Choroid plexus epithelial cell (primary cell): ENCODE results near the gene STK10.
A peak's percentile ranks its signal among the peaks of the same experiment; 100 is the strongest.

Experiments used
- DNase-seq: peaks from one replicate; pipeline ENCODE4 v3.0.0-alpha.2; 2010; ENCODE audit warnings: low read depth
- H3K4me3 ChIP-seq: 2 replicates; pipeline ENCODE4 v1.5.1; 2011; ENCODE audit warnings: low read depth, mild to moderate bottlenecking, control low read depth, low read length, moderate library complexity
- TF ChIP-seq, protein P1 (sequence below): conservative IDR thresholded peaks from 2 replicates; pipeline ENCODE4 v1.5.1; 2011; ENCODE audit warnings: low read depth, mild to moderate bottlenecking, control low read depth, inconsistent platforms, low read length, moderate library complexity

Gene STK10

DNA sequence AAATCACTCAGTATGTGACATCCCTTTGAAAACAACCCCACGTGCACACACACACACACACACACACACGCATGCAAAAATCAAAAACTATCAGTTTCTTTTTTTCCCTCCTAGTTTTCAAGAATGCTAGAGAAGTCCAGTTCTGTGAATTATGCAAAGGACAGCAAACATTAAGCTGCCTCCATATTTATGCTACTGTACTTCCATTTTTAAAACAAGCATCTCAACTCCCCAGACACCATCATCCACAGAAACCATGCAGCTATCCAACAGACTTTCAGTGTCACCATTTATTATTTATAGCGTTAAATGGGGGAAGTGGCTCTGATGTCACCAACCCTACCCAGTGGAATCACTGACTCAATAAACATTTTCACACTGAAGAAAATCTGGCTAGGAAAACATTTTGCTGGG is 183.2 kb downstream of the STK10 start:
- TF ChIP-seq, protein P1, sequence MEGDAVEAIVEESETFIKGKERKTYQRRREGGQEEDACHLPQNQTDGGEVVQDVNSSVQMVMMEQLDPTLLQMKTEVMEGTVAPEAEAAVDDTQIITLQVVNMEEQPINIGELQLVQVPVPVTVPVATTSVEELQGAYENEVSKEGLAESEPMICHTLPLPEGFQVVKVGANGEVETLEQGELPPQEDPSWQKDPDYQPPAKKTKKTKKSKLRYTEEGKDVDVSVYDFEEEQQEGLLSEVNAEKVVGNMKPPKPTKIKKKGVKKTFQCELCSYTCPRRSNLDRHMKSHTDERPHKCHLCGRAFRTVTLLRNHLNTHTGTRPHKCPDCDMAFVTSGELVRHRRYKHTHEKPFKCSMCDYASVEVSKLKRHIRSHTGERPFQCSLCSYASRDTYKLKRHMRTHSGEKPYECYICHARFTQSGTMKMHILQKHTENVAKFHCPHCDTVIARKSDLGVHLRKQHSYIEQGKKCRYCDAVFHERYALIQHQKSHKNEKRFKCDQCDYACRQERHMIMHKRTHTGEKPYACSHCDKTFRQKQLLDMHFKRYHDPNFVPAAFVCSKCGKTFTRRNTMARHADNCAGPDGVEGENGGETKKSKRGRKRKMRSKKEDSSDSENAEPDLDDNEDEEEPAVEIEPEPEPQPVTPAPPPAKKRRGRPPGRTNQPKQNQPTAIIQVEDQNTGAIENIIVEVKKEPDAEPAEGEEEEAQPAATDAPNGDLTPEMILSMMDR, result no peak
- no peak for DNase-seq
- peak overlapping the region; percentile 85 for H3K4me3 ChIP-seq

DNA sequence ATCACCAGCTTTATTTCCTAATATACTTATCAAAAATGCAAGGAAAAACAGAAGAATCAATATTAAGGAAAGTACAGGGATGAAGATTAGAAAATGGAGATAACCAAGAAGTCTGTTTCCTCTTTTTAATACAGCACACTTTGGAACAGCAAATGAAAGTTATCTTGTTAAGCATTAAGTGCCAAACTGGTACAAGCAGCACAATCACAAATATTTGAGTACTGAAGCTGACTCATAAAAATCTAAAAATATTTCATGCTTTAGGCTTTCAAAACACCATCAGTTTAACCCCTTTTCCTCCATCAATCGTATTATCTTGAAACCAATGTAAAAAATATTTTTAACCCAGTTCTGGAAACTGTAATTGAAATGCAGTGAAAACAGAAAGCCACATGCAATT is 184.3 kb downstream of the STK10 start:
- peak; percentile 52 for DNase-seq
- TF ChIP-seq, protein P1, result no peak
- H3K4me3 ChIP-seq, result no peak overlapping the region

DNA sequence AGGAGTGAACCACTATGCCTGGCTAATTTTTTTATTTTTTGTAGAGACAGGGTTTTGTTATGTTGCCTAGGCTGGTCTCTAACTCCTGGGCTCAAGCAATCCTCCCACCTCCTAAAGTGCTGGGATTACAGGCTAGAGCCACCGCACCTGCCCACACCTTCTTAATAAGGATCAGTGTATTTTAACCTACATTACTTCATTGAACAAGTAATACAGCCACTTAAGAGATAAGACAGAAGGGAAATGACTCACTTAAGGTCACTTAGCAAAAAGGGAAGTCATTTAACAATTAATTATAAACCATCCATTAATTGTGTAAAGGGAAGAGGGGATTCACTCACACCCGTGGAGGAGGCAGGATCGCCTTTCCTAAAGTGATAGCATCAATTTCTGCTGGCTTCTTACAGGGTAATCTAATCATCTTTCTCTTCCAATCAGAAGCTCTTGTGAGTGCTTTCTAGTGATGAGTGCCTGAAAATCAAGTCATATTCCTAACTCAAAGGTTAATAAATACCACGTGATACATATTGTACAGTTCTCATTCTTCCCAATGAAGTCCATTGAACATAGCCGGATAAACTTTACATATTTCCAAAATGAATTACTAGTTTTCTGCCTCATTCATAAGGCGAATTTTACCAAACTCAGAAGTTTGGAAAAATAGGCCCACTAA is 185.0 kb downstream of the STK10 start:
- TF ChIP-seq, protein P1, result no peak
- H3K4me3 ChIP-seq, result no peak overlapping the region
- DNase-seq, result no peak

DNA sequence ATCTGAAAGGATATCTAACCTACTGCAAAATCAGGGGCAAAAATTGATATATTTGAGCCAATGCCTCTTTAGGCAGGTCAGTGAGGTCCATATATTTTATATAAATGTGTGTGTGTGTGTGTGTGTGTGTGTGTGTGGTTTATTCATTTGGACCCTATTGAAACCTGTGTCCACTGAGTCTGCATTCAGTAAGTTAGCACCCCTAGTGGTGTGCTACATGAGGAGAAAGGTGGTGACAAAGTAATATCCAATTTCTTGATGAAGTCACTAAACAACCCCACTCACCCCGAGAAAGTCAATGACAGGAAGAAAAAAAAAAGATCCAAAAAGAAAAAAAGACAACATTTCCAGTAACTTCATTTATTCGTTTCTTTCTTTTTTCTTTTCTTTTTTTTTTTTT is 185.7 kb downstream of the STK10 start:
- TF ChIP-seq, protein P1, result peak; percentile 63
- H3K4me3 ChIP-seq, result no peak overlapping the region
- peak; percentile 49 for DNase-seq

DNA sequence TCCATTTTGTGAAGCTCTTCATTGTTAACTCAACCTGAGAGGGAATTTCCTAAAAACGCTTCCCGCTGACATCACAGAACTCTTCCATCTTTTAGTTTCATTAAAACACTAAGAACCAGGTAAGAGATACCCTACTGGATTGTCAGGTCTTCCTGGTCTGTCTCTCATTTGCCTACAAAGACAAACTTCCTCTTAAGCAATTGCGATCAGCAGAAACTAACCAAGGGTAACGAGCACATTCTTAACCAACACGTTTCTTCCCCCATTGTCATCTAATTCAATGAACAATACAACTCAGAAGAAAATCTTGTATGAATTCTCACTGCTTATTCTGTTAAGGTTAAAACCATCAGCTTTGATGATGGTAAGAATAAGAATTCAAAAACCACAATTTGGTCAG is 188.1 kb downstream of the STK10 start:
- no peak overlapping the region for H3K4me3 ChIP-seq
- TF ChIP-seq, protein P1, result no peak
- no peak for DNase-seq

DNA sequence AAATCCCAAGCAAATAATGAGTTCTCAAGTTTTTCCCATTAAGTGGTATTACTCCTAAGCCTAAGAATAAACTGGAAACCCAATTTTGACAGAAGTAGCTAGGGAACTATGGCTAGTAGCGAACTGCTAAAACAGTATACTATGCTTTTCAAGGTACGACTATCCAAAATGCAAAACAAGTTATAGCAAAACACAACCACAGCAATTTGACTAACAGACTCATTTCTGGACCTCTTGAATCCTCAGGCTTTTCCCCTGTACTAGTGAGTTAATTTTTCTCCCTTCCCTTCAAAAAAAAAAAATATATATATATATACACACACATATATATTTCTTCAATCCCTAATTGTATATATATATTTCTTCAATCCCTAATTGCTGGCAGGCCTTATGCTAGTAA is 188.9 kb downstream of the STK10 start:
- no peak for DNase-seq
- TF ChIP-seq, protein P1, result no peak
- H3K4me3 ChIP-seq, result no peak overlapping the region

DNA sequence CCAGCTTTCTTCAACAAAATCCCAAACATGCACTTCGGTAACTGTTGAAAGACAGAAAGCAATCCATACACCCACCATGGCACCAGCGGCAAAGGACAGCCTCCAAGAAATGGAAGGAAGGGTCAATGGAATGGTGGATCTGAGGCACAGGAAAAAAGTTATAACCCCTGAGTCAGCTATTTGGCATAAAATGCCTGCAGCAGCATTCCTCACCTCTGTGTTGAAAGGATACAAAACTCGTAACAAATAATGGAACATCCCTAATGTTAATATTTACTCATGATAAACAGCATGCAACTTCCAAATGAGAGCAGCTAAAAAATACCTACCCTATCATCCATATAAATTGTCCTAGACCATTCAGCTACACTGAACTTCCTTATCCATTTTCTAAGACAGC is 191.0 kb downstream of the STK10 start:
- TF ChIP-seq, protein P1, result no peak
- DNase-seq, result no peak
- H3K4me3 ChIP-seq, result no peak overlapping the region
